ENCODE data around the gene LGALS7.

LGALS7 gene

DNA sequence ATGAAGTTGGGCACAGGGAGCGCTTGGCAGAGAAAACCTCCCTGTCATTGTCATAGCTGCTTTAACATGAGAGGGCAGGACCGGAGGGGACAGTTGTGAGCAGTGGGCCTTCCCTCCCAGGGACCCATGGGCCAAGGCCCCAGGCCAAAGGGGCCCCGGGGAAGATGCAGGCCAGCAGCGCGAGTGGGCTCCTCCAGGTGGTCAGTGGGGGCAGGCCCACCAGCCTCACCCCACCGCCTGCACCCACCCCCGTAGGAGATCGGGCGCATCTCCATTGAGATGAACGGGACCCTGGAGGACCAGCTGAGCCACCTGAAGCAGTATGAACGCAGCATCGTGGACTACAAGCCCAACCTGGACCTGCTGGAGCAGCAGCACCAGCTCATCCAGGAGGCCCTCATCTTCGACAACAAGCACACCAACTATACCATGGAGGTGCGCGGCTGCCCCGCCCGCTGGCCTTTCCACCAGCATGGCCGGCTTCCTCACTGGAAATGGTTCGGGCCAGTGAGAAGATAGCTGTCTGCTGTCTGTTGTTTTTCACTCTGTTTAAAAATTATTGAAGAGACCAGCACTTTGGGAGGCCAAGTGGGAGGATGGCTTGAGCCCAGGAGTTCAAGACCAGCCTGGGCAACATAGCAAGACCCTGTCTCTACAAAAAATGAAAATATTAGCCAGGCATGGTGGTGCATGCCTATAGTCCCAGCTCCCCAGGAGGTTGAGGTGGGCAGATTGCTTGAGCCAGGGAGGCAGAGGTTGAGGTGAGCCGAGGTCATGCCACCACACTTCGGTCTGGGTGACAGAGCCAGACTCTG, 47.6 kb downstream of the LGALS7 start:
- DNase-seq: no peak

GRCh38 chr19:38723990-38724854, 49.1 kb downstream of the LGALS7 start:
- no peak for DNase-seq

GRCh38 chr19:38723606-38723965, 49.7 kb downstream of the LGALS7 start:
- no peak for DNase-seq

- DNase-seq: no peak
Measured at GRCh38 chr19:38722947-38723605, 50.2 kb downstream of the LGALS7 start.

- no peak for DNase-seq
Measured at GRCh38 chr19:38721979-38722773, 51.1 kb downstream of the LGALS7 start.

GRCh38 chr19:38721496-38721895, 51.8 kb downstream of the LGALS7 start:
- no peak for DNase-seq

All from HCEC 1CT (cell line).